NCI-H1105 (cell line): ENCODE data around the gene DOCK3.

Experiments
- DNase-seq: peaks from one replicate; lab custom pipeline; 2025; lab: John Stamatoyannopoulos, UW

Gene DOCK3

DNA sequence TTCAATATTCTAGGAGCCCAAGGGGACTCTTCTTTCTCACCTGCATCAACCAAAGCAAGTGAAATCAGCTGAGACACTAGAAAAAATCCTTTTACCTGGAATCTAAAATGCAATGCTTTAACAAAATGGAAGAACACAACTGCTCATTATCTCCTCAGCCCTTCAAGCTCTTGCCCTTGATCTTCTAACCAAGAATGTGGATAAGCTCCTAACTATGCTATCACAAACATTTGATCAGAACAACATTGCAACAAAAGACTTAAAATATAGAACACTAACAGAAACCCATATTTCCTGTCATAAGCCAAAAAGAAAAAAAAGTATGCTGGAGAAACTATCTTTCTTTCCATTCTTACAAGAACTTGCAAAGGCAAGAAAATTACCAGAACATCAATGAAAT lies 728.9 kb downstream of the DOCK3 start:
- DNase-seq: no peak

DNA sequence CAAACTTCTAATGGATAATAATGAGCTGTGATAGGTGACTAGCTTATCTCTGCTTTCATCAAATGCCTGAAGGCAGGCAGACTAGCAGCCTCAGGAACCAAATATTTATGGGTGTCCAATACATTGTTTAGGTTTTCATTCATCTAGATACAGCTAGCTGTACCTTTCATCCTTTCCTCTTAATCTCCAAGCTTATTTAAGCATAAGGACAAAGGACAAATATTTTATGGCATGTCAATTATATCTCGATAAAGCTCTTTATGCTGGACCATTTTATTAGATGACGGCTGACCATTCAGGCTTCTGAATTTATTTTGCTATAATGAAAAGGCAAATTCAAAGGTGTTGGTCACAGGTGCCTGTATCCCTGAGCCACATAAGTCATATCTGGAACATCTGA lies 733.3 kb downstream of the DOCK3 start:
- DNase-seq: no peak

GRCh38 chr3:51408813-51409212 lies 734.1 kb downstream of the DOCK3 start:
- no peak for DNase-seq

DNA sequence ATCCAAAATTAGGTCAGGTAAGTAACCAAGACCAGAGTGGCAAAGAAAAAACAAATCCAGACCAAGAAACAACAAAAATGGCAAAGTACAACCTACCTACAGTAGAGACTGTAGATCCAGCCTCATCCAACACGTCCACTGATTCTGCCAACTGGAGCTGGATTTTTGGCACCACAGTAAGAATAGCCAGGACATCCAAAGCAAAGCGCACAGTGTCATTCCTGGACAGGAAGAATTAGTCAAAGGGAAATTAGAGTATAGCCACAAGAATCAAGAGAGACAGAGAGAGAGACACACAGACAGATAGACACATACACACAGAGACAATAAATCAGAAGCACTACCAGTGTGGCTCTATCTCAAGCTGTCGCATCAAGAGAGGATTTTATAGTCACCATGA lies 747.5 kb downstream of the DOCK3 start:
- no peak for DNase-seq

GRCh38 chr3:51426921-51427320 lies 752.2 kb downstream of the DOCK3 start:
- no peak for DNase-seq

- DNase-seq: no peak
Measured at GRCh38 chr3:51429138-51429537, 754.4 kb downstream of the DOCK3 start.
